ENCODE results near the gene ZFP1. TPM values are rescaled to one million over a fixed set of nuclear protein-coding genes. Genes with fewer than 3 reads are reported as not detected.
"Not testable (repeated sequence)": the region's sequence is repeated elsewhere in the genome, so short reads cannot be mapped to it uniquely, and the experiment has no call there.

The ZFP1 gene
- total and polyA plus RNA-seq, 7 donors, result 3.4 to 10.4 (median 6.2) TPM

GRCh38 chr16:75121949-75122568 is 26.3 kb upstream of the ZFP1 start:
- no peak for ATAC-seq
- intact Hi-C loops (cut with DNase I), result no loop called here
- Histone ChIP-seq H3K27me3 (ENCODE audit: insufficient read depth in 3 of 3, low read length in 2 of 3) (no peaks in the 10 kb centered on the region), H3K27ac (no peak overlapping the region), H3K36me3 (ENCODE audit: insufficient read depth in 1 of 2, low read depth in 1 of 2) (no peaks in the 10 kb centered on the region), H3K4me1 (peaks cover 2% of the 10 kb centered on the region), H3K4me3 (no peak overlapping the region), H3K9me3 (peaks cover 14% of the 10 kb centered on the region)
- no peak for TF ChIP-seq CTCF (IDR thresholded peaks at IDR 0.05)
- WGBS, 3 donors, result 90 to 99% (median 92%) methylated on average over 6 of the region's 6 CpGs
- DNase-seq, result no peak

- peaks cover 14% of the 10 kb centered on the region for H3K9me3 ChIP-seq
- no peak for DNase-seq
- 96 to 98% (median 97%) methylated on average over 1 of the region's 1 CpG for whole genome bisulfite sequencing, 3 donors
- TF ChIP-seq CTCF (IDR thresholded peaks at IDR 0.05), result no peak
- no peak overlapping the region for H3K4me3 ChIP-seq
- H3K27me3 ChIP-seq (ENCODE audit: insufficient read depth in 3 of 3, low read length in 2 of 3), result no peaks in the 10 kb centered on the region
- H3K27ac ChIP-seq, result no peak overlapping the region
- no peaks in the 10 kb centered on the region for H3K36me3 ChIP-seq (ENCODE audit: insufficient read depth in 1 of 2, low read depth in 1 of 2)
- intact Hi-C loops (cut with DNase I), result no loop called here
- no peak for ATAC-seq
- H3K4me1 ChIP-seq, result no peaks in the 10 kb centered on the region
Measured at GRCh38 chr16:75122609-75123008, 25.7 kb upstream of the ZFP1 start.

- intact Hi-C loops (cut with DNase I), result no loop called here
- WGBS, 3 donors, result 77 to 83% (median 78%) methylated on average over 4 of the region's 4 CpGs
- H3K4me3 ChIP-seq, result no peak overlapping the region
- H3K9me3 ChIP-seq, result no peaks in the 10 kb centered on the region
- H3K27me3 ChIP-seq (ENCODE audit: insufficient read depth in 3 of 3, low read length in 2 of 3), result no peaks in the 10 kb centered on the region
- no peak overlapping the region for H3K27ac ChIP-seq
- no peaks in the 10 kb centered on the region for H3K36me3 ChIP-seq (ENCODE audit: insufficient read depth in 1 of 2, low read depth in 1 of 2)
- DNase-seq (no peak), ATAC-seq (no peak)
- TF ChIP-seq CTCF (IDR thresholded peaks at IDR 0.05), result no peak
- H3K4me1 ChIP-seq, result no peaks in the 10 kb centered on the region
Measured at GRCh38 chr16:75127713-75128415, 20.5 kb upstream of the ZFP1 start.

GRCh38 chr16:75129421-75130149 is 18.7 kb upstream of the ZFP1 start:
- H3K36me3 ChIP-seq (ENCODE audit: insufficient read depth in 1 of 2, low read depth in 1 of 2); ATAC-seq; H3K9me3 ChIP-seq; H3K27ac ChIP-seq; DNase-seq; H3K27me3 ChIP-seq (ENCODE audit: insufficient read depth in 3 of 3, low read length in 2 of 3); intact Hi-C loops (cut with DNase I); H3K4me3 ChIP-seq; H3K4me1 ChIP-seq: not testable (repeated sequence)
- WGBS, 3 donors, result 78 to 80% (median 79%) methylated on average over 5 of the region's 5 CpGs

GRCh38 chr16:75130150-75130771 is 18.1 kb upstream of the ZFP1 start:
- 77 to 85% (median 79%) methylated on average over 9 of the region's 9 CpGs for WGBS, 3 donors

More at GRCh38 chr16:75130150-75130771, 18.1 kb upstream of the ZFP1 start:
- H3K36me3 ChIP-seq (ENCODE audit: insufficient read depth in 1 of 2, low read depth in 1 of 2), result no peaks in the 10 kb centered on the region
- ATAC-seq (no peak), DNase-seq (no peak)
- TF ChIP-seq CTCF (IDR thresholded peaks at IDR 0.05), result peak; percentile 10
- H3K4me1 ChIP-seq, result no peaks in the 10 kb centered on the region
- intact Hi-C loops (cut with DNase I), result no loop called here
- no peak overlapping the region for H3K27ac ChIP-seq
- H3K4me3 ChIP-seq, result no peak overlapping the region
- no peaks in the 10 kb centered on the region for H3K9me3 ChIP-seq
- no peaks in the 10 kb centered on the region for H3K27me3 ChIP-seq (ENCODE audit: insufficient read depth in 3 of 3, low read length in 2 of 3)

All from psoas muscle (tissue), 8 donors.